Adrenal gland (tissue), 5 donors: ENCODE results near the gene ASZ1.

ENCODE experiments used
- CTCF ChIP-seq, 6 experiments: fragments of 450-650 bp in 4 of 6; fragments of 200-600 bp in 2 of 6; sonication (generic) in 1 of 6; IDR thresholded peaks; 1 replicate in 5 of 6; 2 replicates in 1 of 6; pipeline versions ENCODE4 v1.5.1 to v1.8.0; 2016 to 2021; ENCODE audit warnings: antibody characterized with exemption in 6 of 6, mild to moderate bottlenecking in 2 of 6, moderate library complexity in 1 of 6
- POLR2A ChIP-seq, 2 donors: fragments of 450-650 bp; IDR thresholded peaks; one replicate each; pipeline ENCODE4 v1.6.1; 2017; ENCODE audit warnings: antibody characterized with exemption in 2 of 2, mild to moderate bottlenecking in 2 of 2, moderate library complexity in 1 of 2
- donor health status: DM: no; HTN: no; CAD: no.

GRCh38 chr7:117384688-117385362 lies 42.5 kb downstream of the ASZ1 start:
- no peak for TF ChIP-seq CTCF (IDR thresholded peaks at IDR 0.05)
- no peak for TF ChIP-seq POLR2A (IDR thresholded peaks at IDR 0.05)
